NCI-H2081 treated with DMSO at 0.1 percent for 48 hours (cell line): ENCODE results near the gene CCNK.

ENCODE experiments used
- DNase-seq: peaks from one replicate; lab custom pipeline; 2025; lab: John Stamatoyannopoulos, UW

CCNK gene

GRCh38 chr14:99466758-99467157, 14.5 kb upstream of the CCNK start:
- DNase-seq: no peak

- no peak for DNase-seq
Observed at GRCh38 chr14:99467336-99468078, 13.7 kb upstream of the CCNK start.

GRCh38 chr14:99468081-99468480, 13.1 kb upstream of the CCNK start:
- no peak for DNase-seq

- no peak for DNase-seq
Observed at GRCh38 chr14:99468836-99469592, 12.2 kb upstream of the CCNK start.

GRCh38 chr14:99471731-99472130, 9.5 kb upstream of the CCNK start:
- no peak for DNase-seq

- no peak for DNase-seq
Observed at GRCh38 chr14:99472937-99473336, 8.3 kb upstream of the CCNK start.

- no peak for DNase-seq
Observed at GRCh38 chr14:99473458-99473857, 7.8 kb upstream of the CCNK start.

GRCh38 chr14:99475179-99475578, 6.0 kb upstream of the CCNK start:
- DNase-seq: no peak

GRCh38 chr14:99475660-99476059, 5.5 kb upstream of the CCNK start:
- no peak for DNase-seq

- no peak for DNase-seq
Observed at GRCh38 chr14:99476864-99477263, 4.3 kb upstream of the CCNK start.

GRCh38 chr14:99478128-99478527, 3.1 kb upstream of the CCNK start:
- no peak for DNase-seq

GRCh38 chr14:99479160-99479905, 1.9 kb upstream of the CCNK start:
- DNase-seq: no peak

GRCh38 chr14:99479906-99480869, 1.0 kb upstream of the CCNK start, which contains the start of gene SETD3:
TSS of gene SETD3 (minus strand) at chr14:99480859. CDS start at chr14:99465805, 15,054 bp downstream.
- DNase-seq: no peak

GRCh38 chr14:99481745-99482099, 513 bp downstream of the CCNK start:
- no peak for DNase-seq

- no peak for DNase-seq
Observed at GRCh38 chr14:99484106-99484505, 2.9 kb downstream of the CCNK start.

GRCh38 chr14:99497341-99497740, 16.1 kb downstream of the CCNK start:
- no peak for DNase-seq

GRCh38 chr14:99497894-99498293, 16.7 kb downstream of the CCNK start:
- no peak for DNase-seq

- no peak for DNase-seq
Observed at GRCh38 chr14:99502989-99503421, 21.8 kb downstream of the CCNK start.

GRCh38 chr14:99503848-99504453, 22.7 kb downstream of the CCNK start:
- DNase-seq: no peak

- no peak for DNase-seq
Observed at GRCh38 chr14:99505089-99505488, 23.9 kb downstream of the CCNK start.

- DNase-seq: no peak
Observed at GRCh38 chr14:99506276-99506675, 25.1 kb downstream of the CCNK start.
